GM12892 (cell line): Measurements from ENCODE around the gene XPNPEP1.

Experiments used
- DNase-seq: peaks from one replicate; pipeline ENCODE4 v3.0.0; 2011; ENCODE audit not compliant: insufficient read length
- FAIRE-seq: peaks from 2 replicates; lab custom pipeline; 2011; peaks lifted over from hg19 to GRCh38; lab: Jason Lieb, UNC
- POLR2A ChIP-seq: IDR thresholded peaks from 2 replicates; pipeline ENCODE4 v1.6.1; 2011; ENCODE audit warnings: low read depth, low read length, control low read depth
- POLR2AphosphoS5 ChIP-seq: IDR thresholded peaks from 2 replicates; pipeline ENCODE4 v1.6.1; 2011; ENCODE audit warnings: low read depth, low read length, control low read depth
- TAF1 ChIP-seq: IDR thresholded peaks from 2 replicates; pipeline ENCODE4 v1.6.1; 2011; ENCODE audit warnings: low read depth, mild to moderate bottlenecking, control low read depth, low read length, borderline replicate concordance

Gene XPNPEP1

GRCh38 chr10:109945473-109946177 lies 22.3 kb upstream of the XPNPEP1 start:
- TF ChIP-seq POLR2AphosphoS5 = no peak
- peak; percentile 30 for FAIRE-seq
- DNase-seq = no peak

- DNase-seq (no peak), FAIRE-seq (no peak)
- TF ChIP-seq POLR2A (no peak), TAF1 (no peak), POLR2AphosphoS5 (no peak)
Observed at GRCh38 chr10:109944613-109945012, 21.3 kb upstream of the XPNPEP1 start.

DNA sequence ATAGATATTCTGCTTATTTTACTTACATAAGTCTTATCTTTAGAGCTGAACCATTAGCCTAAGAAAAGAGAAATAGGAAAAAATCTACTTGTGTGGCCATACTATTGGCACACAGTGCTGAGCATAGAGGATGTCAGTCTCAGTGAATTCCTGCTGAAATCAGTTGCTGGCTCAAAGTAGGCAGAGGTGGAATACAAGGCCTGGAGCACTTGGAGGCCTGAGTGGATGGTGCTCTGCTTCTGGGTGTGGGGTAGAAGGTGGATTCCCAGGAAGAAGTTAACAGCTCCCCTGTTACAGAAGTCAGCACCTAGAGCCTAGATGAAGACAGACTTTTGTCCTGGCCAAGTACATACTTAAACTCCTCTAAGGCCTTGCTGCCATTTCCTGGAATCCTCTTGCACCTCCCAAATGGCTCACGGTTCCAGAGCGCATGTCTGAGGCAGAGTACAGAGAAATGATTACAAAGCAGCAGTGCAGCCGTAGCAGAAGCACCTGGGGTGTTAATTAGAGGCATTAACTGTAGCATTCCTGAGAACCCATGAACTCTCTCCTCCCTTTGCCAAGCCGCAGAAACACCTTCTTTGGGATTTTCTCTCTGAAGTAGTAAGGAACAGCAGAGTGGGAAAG lies 18.0 kb upstream of the XPNPEP1 start:
- no peak for FAIRE-seq
- DNase-seq = no peak
- TF ChIP-seq TAF1 (no peak), POLR2AphosphoS5 (no peak), POLR2A (no peak)

GRCh38 chr10:109940553-109940952 lies 17.2 kb upstream of the XPNPEP1 start:
- no peak for FAIRE-seq
- no peak for TF ChIP-seq POLR2AphosphoS5
- TF ChIP-seq POLR2A = no peak
- no peak for TF ChIP-seq TAF1
- DNase-seq = no peak

GRCh38 chr10:109940117-109940516 lies 16.8 kb upstream of the XPNPEP1 start:
- TF ChIP-seq TAF1 (no peak), POLR2AphosphoS5 (no peak), POLR2A (no peak)
- DNase-seq = no peak
- FAIRE-seq = no peak

DNA sequence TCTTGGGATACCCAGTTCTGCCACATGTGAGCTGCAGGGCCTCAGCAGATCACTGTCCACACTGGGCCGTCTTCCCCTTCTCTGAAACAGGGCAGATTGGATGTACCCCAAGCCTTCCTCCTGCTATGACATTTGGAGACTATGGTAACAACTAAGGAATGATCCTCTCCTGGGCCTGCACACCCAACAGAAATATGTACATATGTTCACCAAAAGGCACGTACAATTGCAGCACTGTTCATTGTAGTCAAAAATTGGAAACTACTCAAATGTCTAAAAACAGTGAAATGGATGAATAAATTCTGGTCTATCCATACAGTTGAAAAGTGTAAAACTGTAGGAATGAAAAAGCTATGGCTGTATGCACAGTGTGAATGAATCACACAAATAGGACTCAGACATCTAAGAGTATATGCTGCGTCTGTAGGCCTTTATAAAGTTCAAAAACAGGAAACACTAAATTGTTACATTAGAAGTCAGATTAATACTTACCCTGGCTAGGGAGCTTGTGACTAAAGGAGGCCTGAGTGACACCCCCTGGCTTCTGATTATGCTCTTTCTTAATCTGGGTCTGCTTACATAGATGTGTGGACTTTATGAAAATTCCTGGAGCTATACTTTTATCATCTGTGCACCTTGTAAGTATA lies 16.1 kb upstream of the XPNPEP1 start:
- TF ChIP-seq POLR2AphosphoS5 (no peak), POLR2A (no peak), TAF1 (no peak)
- no peak for DNase-seq
- no peak for FAIRE-seq

GRCh38 chr10:109937460-109938065 lies 14.3 kb upstream of the XPNPEP1 start:
- FAIRE-seq (no peak), DNase-seq (no peak)
- TF ChIP-seq POLR2AphosphoS5 = no peak
- TF ChIP-seq TAF1 = no peak
- TF ChIP-seq POLR2A = no peak

DNA sequence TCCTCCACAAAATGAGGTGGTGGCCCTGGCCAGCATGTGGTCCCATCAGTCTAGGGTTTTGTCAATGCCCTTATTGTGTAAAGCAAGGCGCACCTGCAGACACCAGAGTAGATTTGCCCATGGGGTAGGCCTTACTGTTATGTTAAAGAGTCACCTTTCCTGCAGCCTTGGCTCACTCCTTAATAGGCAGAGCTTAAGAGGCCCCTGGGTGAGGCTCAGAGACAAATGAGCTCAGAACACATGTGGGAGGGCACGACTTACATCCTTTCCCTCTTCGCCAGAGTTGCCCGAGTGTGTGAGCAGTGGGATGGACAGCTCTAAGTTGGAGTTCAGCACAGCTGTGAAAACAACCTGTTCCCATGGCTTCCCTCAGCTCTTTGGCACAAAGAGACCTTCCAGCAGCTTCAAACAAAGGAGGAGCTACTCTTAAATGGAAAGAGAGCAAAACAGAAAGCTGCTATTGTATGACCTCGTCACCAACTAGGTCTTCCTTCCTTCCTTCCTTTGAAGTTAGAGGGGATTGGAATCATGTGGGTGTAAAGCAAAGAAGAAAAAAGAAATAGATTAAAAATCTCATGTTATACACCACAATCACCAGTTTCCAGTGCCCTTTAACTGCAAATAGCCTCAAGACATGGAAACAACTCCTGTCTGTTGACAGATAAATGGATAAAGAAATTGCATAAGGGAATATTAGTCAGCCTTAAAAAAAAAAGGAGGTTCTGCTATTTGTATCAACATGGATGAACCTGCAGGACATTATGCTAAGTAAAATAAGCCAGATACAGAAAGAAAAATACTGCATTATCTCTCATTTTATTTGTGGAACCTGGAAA lies 11.9 kb upstream of the XPNPEP1 start:
- no peak for TF ChIP-seq POLR2AphosphoS5
- TF ChIP-seq TAF1 = no peak
- TF ChIP-seq POLR2A = no peak
- no peak for FAIRE-seq

DNA sequence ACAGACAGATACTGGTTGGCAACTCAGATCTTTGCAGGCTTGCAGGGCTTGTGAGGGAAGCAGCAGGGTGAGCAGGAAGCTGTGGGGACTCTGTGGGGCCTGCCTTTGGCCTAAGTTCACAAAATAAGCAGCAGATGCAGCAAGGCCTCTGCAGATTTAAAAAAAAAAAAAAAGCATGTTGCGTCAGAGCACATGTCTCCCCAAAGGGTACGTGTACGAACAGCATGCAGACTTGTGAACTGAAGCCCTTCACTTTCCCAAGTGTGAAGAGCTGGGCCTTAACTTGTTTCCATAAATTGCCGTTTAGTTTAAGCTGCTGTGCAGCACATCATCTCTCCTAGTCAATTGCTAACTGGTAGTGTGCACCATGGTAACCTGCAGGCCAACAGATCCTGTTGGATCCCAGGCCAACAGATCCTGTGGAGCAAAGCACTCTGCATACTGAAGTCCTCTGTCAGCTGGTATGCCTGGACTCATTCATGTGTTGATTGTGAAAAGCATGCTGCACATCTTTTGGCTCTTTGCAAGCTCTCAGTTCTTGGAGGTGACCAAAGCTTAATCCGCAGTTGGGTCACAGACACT lies 10.8 kb upstream of the XPNPEP1 start:
- DNase-seq = no peak
- FAIRE-seq = no peak
- no peak for TF ChIP-seq POLR2A
- TF ChIP-seq POLR2AphosphoS5 = no peak
- TF ChIP-seq TAF1 = no peak

More for the DNA sequence above, 11.9 kb upstream of the XPNPEP1 start:
- no peak for DNase-seq

DNA sequence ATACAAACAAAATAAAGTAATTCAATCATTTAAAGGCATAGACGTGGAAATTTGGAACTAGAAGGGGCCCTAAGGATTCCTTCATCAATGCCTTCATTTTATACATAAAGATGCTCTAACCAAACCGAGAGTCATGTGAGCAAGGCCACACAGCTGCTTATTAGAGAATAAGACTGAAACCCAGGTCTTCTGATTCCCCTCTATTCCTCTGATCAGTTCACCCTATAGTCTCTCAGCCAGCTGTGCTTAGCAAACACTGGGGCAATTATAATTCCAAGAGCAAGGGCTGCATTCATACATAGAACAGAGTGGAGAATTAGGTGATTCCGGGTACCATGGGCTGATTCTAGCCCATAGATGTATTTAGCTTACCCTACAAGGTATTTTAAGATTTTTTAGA lies 9.7 kb upstream of the XPNPEP1 start:
- DNase-seq (no peak), FAIRE-seq (no peak)
- TF ChIP-seq POLR2AphosphoS5 = no peak
- no peak for TF ChIP-seq TAF1
- no peak for TF ChIP-seq POLR2A

DNA sequence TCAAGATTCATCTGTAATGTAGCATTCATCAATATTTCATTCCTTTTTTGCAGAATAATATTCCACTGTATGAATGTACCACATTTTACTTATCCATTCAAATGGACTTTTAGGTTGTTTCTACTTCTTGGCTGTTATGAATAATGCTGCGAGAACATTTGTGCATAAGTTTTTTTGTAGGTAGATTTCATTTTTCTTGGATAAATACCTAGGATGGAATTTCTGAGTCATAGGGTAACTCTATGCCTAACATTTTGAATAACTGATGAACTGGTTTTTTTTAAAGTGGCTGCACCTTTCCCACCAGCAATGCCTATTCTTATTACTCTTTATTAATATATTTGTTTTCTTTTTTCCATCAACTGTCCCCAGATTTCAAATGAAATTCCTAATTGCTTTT lies 9.1 kb upstream of the XPNPEP1 start:
- FAIRE-seq (no peak), DNase-seq (no peak)
- TF ChIP-seq POLR2A (no peak), POLR2AphosphoS5 (no peak), TAF1 (no peak)
